Smooth muscle cell (in vitro differentiated cells): ENCODE data around the gene CDH4. TPM values are rescaled to one million over a fixed set of nuclear protein-coding genes. Genes with fewer than 3 reads are reported as not detected.

Source experiments
- DNase-seq: peaks from one replicate; lab custom pipeline; 2025; ENCODE audit not compliant: unreplicated experiment; lab: John Stamatoyannopoulos, UW
- H2AFZ ChIP-seq: fragments of 200-600 bp; sonication (generic); 2 replicates; pipeline ENCODE4 v1.6.0; 2016; ENCODE audit warnings: antibody characterized with exemption, low read depth, mild to moderate bottlenecking
- H3F3A ChIP-seq: fragments of 200-600 bp; sonication (generic); 2 replicates; pipeline ENCODE4 v1.6.0; 2017; ENCODE audit warnings: antibody characterized with exemption, low read depth
- H3K27ac ChIP-seq: fragments of 200-600 bp; sonication (generic); 2 replicates; pipeline ENCODE4 v1.5.1; 2016; ENCODE audit warnings: low read depth, mild to moderate bottlenecking
- H3K27me3 ChIP-seq: fragments of 200-600 bp; sonication (generic); 2 replicates; pipeline ENCODE4 v1.6.1; 2016; ENCODE audit warnings: low read depth, mild to moderate bottlenecking
- H3K36me3 ChIP-seq: fragments of 200-600 bp; sonication (generic); 2 replicates; pipeline ENCODE4 v1.5.1; 2016; ENCODE audit warnings: low read depth
- H3K4me1 ChIP-seq: fragments of 200-600 bp; sonication (generic); 2 replicates; pipeline ENCODE4 v1.5.1; 2016; ENCODE audit warnings: low read depth
- H3K4me2 ChIP-seq: fragments of 200-600 bp; sonication (generic); 2 replicates; pipeline ENCODE4 v1.6.0; 2016; ENCODE audit warnings: mild to moderate bottlenecking
- H3K4me3 ChIP-seq: fragments of 200-600 bp; sonication (generic); 2 replicates; pipeline ENCODE4 v1.5.1; 2016; ENCODE audit warnings: mild to moderate bottlenecking
- H3K79me2 ChIP-seq: fragments of 200-600 bp; sonication (generic); 2 replicates; pipeline ENCODE4 v1.6.0; 2016; ENCODE audit warnings: low read depth, mild to moderate bottlenecking
- H3K9ac ChIP-seq: fragments of 200-600 bp; sonication (generic); 2 replicates; pipeline ENCODE4 v1.6.0; 2016; ENCODE audit warnings: low read depth
- H3K9me3 ChIP-seq: fragments of 200-600 bp; sonication (generic); replicated peaks from 2 replicates; pipeline ENCODE4 v1.5.1; 2016; ENCODE audit warnings: low read depth
- H4K20me1 ChIP-seq: fragments of 200-600 bp; sonication (generic); 2 replicates; pipeline ENCODE4 v1.6.0; 2016; ENCODE audit warnings: low read depth
- CTCF ChIP-seq: fragments of 200-600 bp; sonication (generic); IDR thresholded peaks from 2 replicates; pipeline ENCODE4 v1.5.1; 2017; ENCODE audit warnings: borderline replicate concordance, mild to moderate bottlenecking, antibody characterized with exemption; ENCODE audit not compliant: insufficient read depth, poor library complexity, severe bottlenecking
- WGBS: methylation state at CpG from one replicate; pipeline ENCODE4 v1.1.7; 2016; ENCODE audit warnings: low lambda C conversion rate; 5-methylcytosine and 5-hydroxymethylcytosine counted together
- polyA plus RNA-seq: library from polyadenylated mRNA; unstranded; fragments of >200 nt; fragmentation: Nextera tagmentation; extraction: Ambion mirVana; gene quantifications from 2 replicates; pipeline ENCODE4 v1.2.1, GENCODE V29; 2016
- total RNA-seq: library from RNA; depleted of rRNA; stranded (reverse); fragments of >200 nt; gene quantifications from 2 replicates; pipeline ENCODE4 v1.2.3, GENCODE V29; 2014

Gene CDH4
- total and polyA plus RNA-seq, 2 experiments from 2014 or later = 0.03 to 0.04 TPM

GRCh38 chr20:61303675-61304074, 51.6 kb downstream of the CDH4 start:
- Histone ChIP-seq H3K36me3 (no peaks in the 10 kb centered on the region), H3K27me3 (no peaks in the 10 kb centered on the region), H3K27ac (no peak overlapping the region), H4K20me1 (no peaks in the 10 kb centered on the region), H3K4me2 (no peak overlapping the region), H3K4me3 (no peak overlapping the region), H3K9ac (no peak overlapping the region), H3K4me1 (no peaks in the 10 kb centered on the region), H3F3A (no peaks in the 10 kb centered on the region), H2AFZ (no peak overlapping the region), H3K9me3 (no peaks in the 10 kb centered on the region), H3K79me2 (no peaks in the 10 kb centered on the region)
- DNase-seq = no peak
- no peak for TF ChIP-seq CTCF
- 90% methylated on average over 12 of the region's 12 CpGs for WGBS

- Histone ChIP-seq H3K4me2 (no peak overlapping the region), H4K20me1 (no peaks in the 10 kb centered on the region), H3K4me1 (no peaks in the 10 kb centered on the region), H3K79me2 (no peaks in the 10 kb centered on the region), H3K9ac (no peak overlapping the region), H3F3A (no peaks in the 10 kb centered on the region), H3K4me3 (no peak overlapping the region), H3K27ac (no peak overlapping the region), H2AFZ (no peak overlapping the region), H3K36me3 (no peaks in the 10 kb centered on the region), H3K27me3 (no peaks in the 10 kb centered on the region), H3K9me3 (no peaks in the 10 kb centered on the region)
- no peak for TF ChIP-seq CTCF
- DNase-seq = no peak
- WGBS = 93% methylated on average over 8 of the region's 8 CpGs
Observed at GRCh38 chr20:61304750-61305149, 52.7 kb downstream of the CDH4 start.

- no peaks in the 10 kb centered on the region for H4K20me1 ChIP-seq
- no peaks in the 10 kb centered on the region for H3K4me1 ChIP-seq
- TF ChIP-seq CTCF = no peak
- WGBS = 72% methylated on average over 10 of the region's 10 CpGs
- H3K9ac ChIP-seq = no peak overlapping the region
- no peak for DNase-seq
- H3K4me2 ChIP-seq = no peak overlapping the region
- no peaks in the 10 kb centered on the region for H3F3A ChIP-seq
- no peaks in the 10 kb centered on the region for H3K27me3 ChIP-seq
- H3K79me2 ChIP-seq = no peaks in the 10 kb centered on the region
- no peaks in the 10 kb centered on the region for H3K36me3 ChIP-seq
- no peak overlapping the region for H3K4me3 ChIP-seq
- no peak overlapping the region for H3K27ac ChIP-seq
- H2AFZ ChIP-seq = no peak overlapping the region
- H3K9me3 ChIP-seq = no peaks in the 10 kb centered on the region
Observed at GRCh38 chr20:61306937-61307475, 54.9 kb downstream of the CDH4 start.

- WGBS = 89% methylated on average over 15 of the region's 15 CpGs
- Histone ChIP-seq H3K27me3 (no peaks in the 10 kb centered on the region), H3K27ac (no peak overlapping the region), H3K36me3 (no peaks in the 10 kb centered on the region), H4K20me1 (no peaks in the 10 kb centered on the region), H3K9me3 (no peaks in the 10 kb centered on the region), H3K4me2 (no peak overlapping the region), H3F3A (no peaks in the 10 kb centered on the region), H3K9ac (no peak overlapping the region), H3K4me3 (no peak overlapping the region), H3K79me2 (no peaks in the 10 kb centered on the region), H2AFZ (no peak overlapping the region), H3K4me1 (no peaks in the 10 kb centered on the region)
- DNase-seq = no peak
- no peak for TF ChIP-seq CTCF
Observed at GRCh38 chr20:61307686-61308476, 55.8 kb downstream of the CDH4 start.
